ENCODE measurements around the gene CDKAL1. TPM values are rescaled to one million over a fixed set of nuclear protein-coding genes. Genes with fewer than 3 reads are reported as not detected.

Gene CDKAL1
- total and polyA plus RNA-seq, 2 of the 8 experiments (the other 6 are each of a cell fraction or from before 2014, with no cell fraction given), result 8.4 to 24.6 TPM

- ChIA-PET POLR2A (ENCODE audit: partially characterized antibody) (interaction anchor here (0.6 to 0.7 kb wide), 2 partner anchors 333 to 531 kb away, joined by 3 read pairs; no protein-coding TSS in a partner anchor), CTCF (ENCODE audit: partially characterized antibody) (interaction anchor here (0.6 to 0.9 kb wide), 2 partner anchors 12 to 68 kb away, joined by 3 to 4 read pairs; no protein-coding TSS in a partner anchor)
- H3K36me3 ChIP-seq (ENCODE audit: control insufficient read depth in 2 of 4, insufficient read depth in 4 of 4, low read length in 3 of 4), result no peaks in the 10 kb centered on the region
- TF ChIP-seq SIX5 (IDR thresholded peaks at IDR 0.05; ENCODE audit: low read depth, low read length) (peak; percentile 24; the same call in 1 of the 2 replicates), GTF2F1 (IDR thresholded peaks at IDR 0.05; ENCODE audit: borderline replicate concordance, low read depth, low read length) (no peak), RNF2 (IDR thresholded peaks at IDR 0.05; ENCODE audit: borderline replicate concordance, low read depth, low read length, missing control alignments, poor library complexity, severe bottlenecking) (no peak), KDM5A (IDR thresholded peaks at IDR 0.05; ENCODE audit: low read length) (no peak), NRF1 (IDR thresholded peaks at IDR 0.05; ENCODE audit: low read depth, low read length) (no peak), POLR2A (IDR thresholded peaks at IDR 0.05; ENCODE audit: control extremely low read depth in 1 of 2, low read depth in 2 of 2, low read length in 2 of 2) (no peak), ATF2 (IDR thresholded peaks at IDR 0.05; ENCODE audit: low read length) (no peak), SUZ12 (IDR thresholded peaks at IDR 0.05; ENCODE audit: low read length) (no peak), MAFK (IDR thresholded peaks at IDR 0.05; ENCODE audit: low read depth, low read length) (peak; percentile 67), POLR2AphosphoS5 (IDR thresholded peaks at IDR 0.05; ENCODE audit: low read depth, low read length) (no peak), JUND (IDR thresholded peaks at IDR 0.05; ENCODE audit: low read length) (no peak), RXRA (IDR thresholded peaks at IDR 0.05; ENCODE audit: insufficient read depth, low read depth, low read length) (no peak)
Measured at GRCh38 chr6:21258665-21259064, 724.4 kb downstream of the CDKAL1 start.

More at GRCh38 chr6:21258665-21259064, 724.4 kb downstream of the CDKAL1 start:
- Histone ChIP-seq H3K23me2 (ENCODE audit: low read depth, low read length) (no peaks in the 10 kb centered on the region), H3K4me3 (ENCODE audit: extremely low read depth in 1 of 4, insufficient read depth in 2 of 4, low read depth in 3 of 4, low read length in 4 of 4) (no peak overlapping the region), H3K79me1 (ENCODE audit: low read depth, low read length) (no peaks in the 10 kb centered on the region), H3K79me2 (ENCODE audit: control insufficient read depth in 1 of 2, insufficient read depth in 2 of 2, low read length in 2 of 2) (no peaks in the 10 kb centered on the region), H2AK5ac (ENCODE audit: low read depth, low read length) (no peak overlapping the region), H3K14ac (ENCODE audit: insufficient read length) (no peak overlapping the region), H3K9ac (replicated peaks in 1 of 4; ENCODE audit: extremely low read depth in 1 of 4, low read depth in 3 of 4, low read length in 3 of 4) (no peak overlapping the region), H2BK15ac (ENCODE audit: low read length) (no peak overlapping the region), H3K56ac (replicated peaks; ENCODE audit: insufficient read length, low read depth, low read length) (no peak overlapping the region), H3K18ac (ENCODE audit: extremely low read depth, low read length) (no peak overlapping the region), H3K27me3 (replicated peaks in 1 of 4; ENCODE audit: control insufficient read depth in 3 of 4, extremely low read depth in 1 of 4, insufficient read depth in 3 of 4, low read length in 3 of 4) (no peaks in the 10 kb centered on the region), H4K5ac (ENCODE audit: insufficient read length, low read depth, low read length) (no peak overlapping the region), H3K9me3 (ENCODE audit: insufficient read depth in 2 of 2, low read depth in 1 of 2, low read length in 1 of 2) (no peaks in the 10 kb centered on the region), H3K23ac (ENCODE audit: insufficient read length) (no peak overlapping the region), H2BK20ac (ENCODE audit: low read length) (no peak overlapping the region), H2AFZ (ENCODE audit: low read length) (0 out of 2 replicates have a peak overlapping the region, but pooled peaks have one; percentile 10), H4K8ac (ENCODE audit: extremely low read depth, insufficient read depth, low read length) (no peak overlapping the region), H3K4me2 (ENCODE audit: insufficient read depth in 1 of 2, low read depth in 2 of 2, low read length in 2 of 2) (no peak overlapping the region), H3K27ac (ENCODE audit: low read depth, low read length) (no peak overlapping the region), H4K20me1 (replicated peaks in 1 of 2; ENCODE audit: control insufficient read depth in 1 of 2, insufficient read depth in 2 of 2, low read length in 2 of 2) (no peaks in the 10 kb centered on the region), H2BK5ac (ENCODE audit: low read depth, low read length) (no peak overlapping the region), H3K4ac (replicated peaks; ENCODE audit: insufficient read length, low read depth, low read length) (no peak overlapping the region), H2BK12ac (ENCODE audit: low read depth, low read length) (no peak overlapping the region), H3K4me1 (replicated peaks in 1 of 4; ENCODE audit: control insufficient read depth in 3 of 4, insufficient read depth in 4 of 4, low read length in 3 of 4) (no peaks in the 10 kb centered on the region), H4K91ac (replicated peaks; ENCODE audit: insufficient read length, low read length) (no peak overlapping the region), H2BK120ac (replicated peaks; ENCODE audit: low read depth, low read length) (no peak overlapping the region)
- FAIRE-seq, result no peak
- DNase-seq (ENCODE audit: low read depth in 1 of 2, low spot score in 2 of 2), result no peak
- WGBS, 2 experiments (ENCODE audit: extremely low coverage in 1 of 2, insufficient coverage in 1 of 2, insufficient read length in 1 of 2, insufficient replicate concordance in 2 of 2, low coverage in 1 of 2, low lambda C conversion rate in 2 of 2, missing lambda C conversion rate in 1 of 2), result 80% methylated on average over 5 of the region's 5 CpGs; no CpG with 5 or more reads in 1 of the 2 experiments

All from H1 (cell line).